GM18508 (cell line): ENCODE data around the gene HNRNPA2B1.
"Not testable (repeated sequence)": the region's sequence is repeated elsewhere in the genome, so short reads cannot be mapped to it uniquely, and the experiment has no call there.

ENCODE experiments used
- ATAC-seq: cut with Tn5 transposase; IDR thresholded peaks from one replicate; pipeline ENCODE4 v1.9.1; 2021; ENCODE audit warnings: moderate number of reproducible peaks; ENCODE audit not compliant: insufficient read depth, unreplicated experiment

HNRNPA2B1 gene

DNA sequence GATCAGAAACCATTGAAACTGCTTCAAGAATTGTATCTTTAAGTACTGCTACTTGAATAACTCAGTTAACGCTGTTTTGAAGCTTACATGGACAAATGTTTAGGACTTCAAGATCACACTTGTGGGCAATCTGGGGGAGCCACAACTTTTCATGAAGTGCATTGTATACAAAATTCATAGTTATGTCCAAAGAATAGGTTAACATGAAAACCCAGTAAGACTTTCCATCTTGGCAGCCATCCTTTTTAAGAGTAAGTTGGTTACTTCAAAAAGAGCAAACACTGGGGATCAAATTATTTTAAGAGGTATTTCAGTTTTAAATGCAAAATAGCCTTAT, 14.7 kb downstream of the HNRNPA2B1 start:
- ATAC-seq: no peak

DNA sequence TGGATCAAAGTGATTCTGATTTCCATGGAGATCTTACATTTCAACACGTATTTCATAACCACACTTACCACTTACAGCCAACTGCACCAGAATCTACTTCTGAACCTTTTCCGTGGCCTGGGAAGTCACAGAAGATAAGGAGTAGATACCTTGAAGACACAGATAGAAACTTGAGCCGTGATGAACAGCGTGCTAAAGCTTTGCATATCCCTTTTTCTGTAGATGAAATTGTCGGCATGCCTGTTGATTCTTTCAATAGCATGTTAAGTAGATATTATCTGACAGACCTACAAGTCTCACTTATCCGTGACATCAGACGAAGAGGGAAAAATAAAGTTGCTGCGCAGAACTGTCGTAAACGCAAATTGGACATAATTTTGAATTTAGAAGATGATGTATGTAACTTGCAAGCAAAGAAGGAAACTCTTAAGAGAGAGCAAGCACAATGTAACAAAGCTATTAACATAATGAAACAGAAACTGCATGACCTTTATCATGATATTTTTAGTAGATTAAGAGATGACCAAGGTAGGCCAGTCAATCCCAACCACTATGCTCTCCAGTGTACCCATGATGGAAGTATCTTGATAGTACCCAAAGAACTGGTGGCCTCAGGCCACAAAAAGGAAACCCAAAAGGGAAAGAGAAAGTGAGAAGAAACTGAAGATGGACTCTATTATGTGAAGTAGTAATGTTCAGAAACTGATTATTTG, 15.3 kb downstream of the HNRNPA2B1 start:
- no peak for ATAC-seq

- not testable (repeated sequence) for ATAC-seq
These were observed 16.1 kb downstream of the HNRNPA2B1 start for GRCh38 chr7:26184281-26185101.

GRCh38 chr7:26183545-26184280, 16.8 kb downstream of the HNRNPA2B1 start:
- no peak for ATAC-seq

DNA sequence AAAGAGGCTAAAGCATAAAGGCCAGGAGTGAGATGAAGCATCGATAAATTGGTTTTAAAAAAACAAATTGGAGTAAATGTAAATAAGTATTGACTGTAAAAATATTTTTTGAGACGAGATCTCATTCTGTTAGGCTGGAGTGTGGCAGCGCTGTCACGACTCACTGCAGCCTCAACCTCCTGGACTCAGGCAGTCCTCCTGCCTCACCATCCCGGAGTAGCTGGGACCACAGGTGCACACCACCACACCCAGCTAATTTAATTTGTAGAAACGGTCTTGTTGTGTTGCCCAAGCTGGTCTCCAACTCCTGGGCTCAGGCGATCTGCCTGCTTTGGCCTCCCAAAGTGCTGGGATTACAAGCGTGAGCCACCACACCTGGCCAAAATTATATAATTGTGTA, 17.8 kb downstream of the HNRNPA2B1 start:
- ATAC-seq: no peak

DNA sequence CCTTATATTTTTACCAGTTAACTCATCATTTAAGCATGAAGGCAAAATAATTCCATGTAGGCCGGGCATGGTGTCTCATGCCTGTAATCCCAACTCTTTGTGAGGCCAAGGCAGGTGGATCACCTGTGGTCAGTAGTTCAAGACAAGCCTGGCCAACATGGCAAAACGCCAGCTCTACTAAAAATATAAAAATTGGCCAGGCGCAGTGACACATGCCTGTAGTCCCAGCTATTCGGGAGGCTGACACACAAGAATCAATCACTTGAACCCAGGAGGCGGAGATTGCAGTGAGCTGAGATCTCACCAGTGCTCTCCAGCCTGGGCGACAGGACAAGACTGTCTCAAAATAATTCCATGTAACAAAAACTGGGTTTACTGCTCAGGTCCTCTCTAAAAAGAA, 18.3 kb downstream of the HNRNPA2B1 start:
- ATAC-seq: no peak

GRCh38 chr7:26181474-26182227, 18.9 kb downstream of the HNRNPA2B1 start:
- no peak for ATAC-seq

GRCh38 chr7:26180792-26181198, 19.8 kb downstream of the HNRNPA2B1 start:
- ATAC-seq: no peak

GRCh38 chr7:26179826-26180497, 20.6 kb downstream of the HNRNPA2B1 start:
- no peak for ATAC-seq

DNA sequence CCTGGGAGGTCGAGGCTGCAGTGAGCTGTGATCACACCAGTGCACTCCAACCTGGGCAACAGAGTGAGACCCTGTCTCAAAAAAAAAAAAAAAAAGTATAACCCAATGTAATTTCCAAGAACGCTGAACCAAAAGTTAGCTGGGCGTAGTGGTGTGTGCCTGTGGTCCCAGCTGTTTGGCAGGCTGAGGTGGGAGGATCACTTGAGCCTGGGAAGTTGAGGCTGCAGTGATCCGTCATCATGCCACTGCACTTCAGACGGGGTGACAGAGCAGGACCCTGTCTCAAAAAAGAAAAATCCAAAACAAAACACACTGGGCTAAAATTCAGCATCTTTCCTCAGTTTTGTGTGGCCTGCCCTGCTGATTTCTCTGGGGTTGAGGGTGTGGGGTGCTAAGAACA, 21.1 kb downstream of the HNRNPA2B1 start:
- ATAC-seq: no peak

- ATAC-seq: no peak
These were observed 22.1 kb downstream of the HNRNPA2B1 start for GRCh38 chr7:26178272-26178960.

GRCh38 chr7:26177269-26177668, 23.3 kb downstream of the HNRNPA2B1 start:
- ATAC-seq: not testable (repeated sequence)

DNA sequence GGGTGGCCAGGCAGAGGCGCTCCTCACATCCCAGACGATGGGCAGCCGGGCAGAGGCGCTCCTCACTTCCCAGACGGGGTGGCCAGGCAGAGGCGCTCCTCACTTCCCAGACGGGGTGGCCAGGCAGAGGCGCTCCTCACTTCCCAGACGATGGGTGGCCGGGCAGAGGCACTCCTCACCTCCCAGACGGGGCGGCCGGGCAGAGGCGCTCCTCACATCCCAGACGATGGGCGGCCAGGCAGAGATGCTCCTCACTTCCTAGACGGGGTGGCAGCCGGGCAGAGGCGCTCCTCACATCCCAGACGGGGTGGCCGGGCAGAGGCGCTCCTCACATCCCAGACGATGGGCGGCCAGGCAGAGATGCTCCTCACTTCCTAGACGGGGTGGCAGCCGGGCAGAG, 23.9 kb downstream of the HNRNPA2B1 start:
- ATAC-seq: not testable (repeated sequence)

DNA sequence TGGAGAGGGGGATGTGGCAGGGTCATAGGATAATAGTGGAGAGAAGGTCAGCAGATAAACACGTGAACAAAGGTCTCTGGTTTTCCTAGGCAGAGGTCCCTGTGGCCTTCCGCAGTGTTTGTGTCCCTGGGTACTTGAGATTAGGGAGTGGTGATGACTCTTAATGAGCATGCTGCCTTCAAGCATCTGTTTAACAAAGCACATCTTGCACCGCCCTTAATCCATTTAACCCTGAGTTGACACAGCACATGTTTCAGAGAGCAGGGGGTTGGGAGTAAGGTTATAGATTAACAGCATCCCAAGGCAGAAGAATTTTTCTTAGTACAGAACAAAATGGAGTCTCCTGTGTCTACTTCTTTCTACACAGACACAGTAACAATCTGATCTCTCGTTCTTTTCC, 24.6 kb downstream of the HNRNPA2B1 start:
- ATAC-seq: not testable (repeated sequence)

DNA sequence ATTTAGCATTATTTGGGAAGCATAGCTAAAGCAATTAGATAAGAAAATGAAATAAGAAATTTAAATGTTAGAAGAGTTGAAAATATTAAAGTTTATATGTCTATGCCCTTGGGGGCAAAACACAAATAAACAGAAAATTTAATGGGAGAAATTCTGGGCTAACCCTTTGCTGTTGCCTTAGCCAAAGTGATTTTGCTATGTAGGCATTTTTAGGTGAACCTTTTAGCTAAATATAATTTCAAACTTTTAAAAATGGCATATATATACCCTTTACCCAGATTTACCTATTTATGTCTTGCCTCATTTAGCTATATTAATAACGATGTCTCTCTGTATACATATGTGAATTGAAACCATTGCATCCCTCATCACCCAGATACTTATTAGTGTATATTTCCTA, 28.5 kb downstream of the HNRNPA2B1 start:
- no peak for ATAC-seq

GRCh38 chr7:26171601-26172000, 28.9 kb downstream of the HNRNPA2B1 start:
- no peak for ATAC-seq

DNA sequence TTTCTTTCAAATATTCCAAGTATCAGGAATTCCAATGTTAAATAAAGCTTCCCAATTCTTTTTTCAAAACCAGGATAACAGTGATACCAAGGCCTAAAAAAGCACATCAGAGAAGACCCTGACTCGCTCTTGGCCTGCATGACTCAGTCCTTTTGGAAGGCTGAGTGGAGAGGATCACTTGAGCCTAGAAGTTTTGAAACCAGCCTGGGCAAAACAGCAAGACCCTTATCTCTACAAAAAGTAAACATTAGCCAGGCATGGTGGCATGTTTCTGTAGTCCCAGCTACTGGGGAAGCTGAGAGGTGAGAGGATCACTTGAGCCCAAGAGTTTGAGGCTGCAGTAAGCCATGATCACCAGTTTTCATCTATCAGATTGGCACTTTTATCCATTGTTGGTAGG, 29.9 kb downstream of the HNRNPA2B1 start:
- ATAC-seq: no peak

GRCh38 chr7:26169271-26169670, 31.3 kb downstream of the HNRNPA2B1 start:
- no peak for ATAC-seq

- no peak for ATAC-seq
These were observed 32.0 kb downstream of the HNRNPA2B1 start for GRCh38 chr7:26168458-26169023.
